ENCODE results near the gene CGB8. TPM values are rescaled to one million over a fixed set of nuclear protein-coding genes. Genes with fewer than 3 reads are reported as not detected.
A peak's percentile ranks its signal among the peaks of the same experiment; 100 is the strongest.
"Not testable (repeated sequence)": the region's sequence is repeated elsewhere in the genome, so short reads cannot be mapped to it uniquely, and the experiment has no call there.

The CGB8 gene
- total RNA-seq, 6 experiments from 2014 or later, result 0.83 to 3.8 (median 3.7) TPM; not detected in 1

DNA sequence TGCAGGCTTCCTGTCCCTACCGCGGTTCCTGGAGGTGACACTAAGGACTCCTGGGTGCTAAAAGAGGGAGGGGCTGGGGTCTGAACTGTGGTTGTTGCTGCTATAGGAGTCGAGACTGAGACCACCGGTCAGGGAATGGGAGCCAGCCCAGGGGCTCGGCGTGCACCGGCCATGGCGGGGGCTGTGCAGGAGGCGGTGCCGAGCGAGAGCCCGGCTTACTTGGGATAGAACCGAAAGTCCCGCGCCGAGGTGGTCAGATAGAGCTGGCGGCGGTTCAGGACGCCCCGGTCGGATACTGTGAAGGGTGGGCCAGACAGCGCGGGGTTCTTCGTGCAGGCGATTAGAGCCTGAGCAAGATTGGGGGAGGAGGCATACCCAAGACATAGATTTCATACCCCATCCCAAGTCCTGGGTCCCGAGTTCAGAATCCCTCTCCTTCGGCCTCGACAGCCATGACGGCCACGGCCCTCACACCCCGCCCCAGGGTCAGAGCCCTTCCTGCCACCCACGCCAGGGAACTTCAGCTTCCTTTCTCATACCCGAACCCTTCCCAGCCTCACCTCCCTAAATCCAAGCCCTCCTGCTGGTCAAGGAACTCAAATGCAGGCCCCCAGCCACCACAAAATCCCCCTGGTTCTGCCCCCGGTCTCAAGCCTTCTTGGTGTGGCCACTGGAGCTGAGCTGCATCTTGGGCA lies 8.1 kb upstream of the CGB8 start:
- Mint-ChIP-seq H3K27ac (peak overlapping the region; percentile 81), H3K4me1 (ENCODE audit: low read depth) (peaks cover 28% of the 10 kb centered on the region), H3K36me3 (ENCODE audit: low read depth) (peaks cover 10% of the 10 kb centered on the region), H3K4me3 (peak overlapping the region; percentile 90)
- not testable (repeated sequence) for DNase-seq; H3K9me3 Mint-ChIP-seq; H3K27me3 Mint-ChIP-seq (ENCODE audit: insufficient read depth)
- TF ChIP-seq, protein P1, sequence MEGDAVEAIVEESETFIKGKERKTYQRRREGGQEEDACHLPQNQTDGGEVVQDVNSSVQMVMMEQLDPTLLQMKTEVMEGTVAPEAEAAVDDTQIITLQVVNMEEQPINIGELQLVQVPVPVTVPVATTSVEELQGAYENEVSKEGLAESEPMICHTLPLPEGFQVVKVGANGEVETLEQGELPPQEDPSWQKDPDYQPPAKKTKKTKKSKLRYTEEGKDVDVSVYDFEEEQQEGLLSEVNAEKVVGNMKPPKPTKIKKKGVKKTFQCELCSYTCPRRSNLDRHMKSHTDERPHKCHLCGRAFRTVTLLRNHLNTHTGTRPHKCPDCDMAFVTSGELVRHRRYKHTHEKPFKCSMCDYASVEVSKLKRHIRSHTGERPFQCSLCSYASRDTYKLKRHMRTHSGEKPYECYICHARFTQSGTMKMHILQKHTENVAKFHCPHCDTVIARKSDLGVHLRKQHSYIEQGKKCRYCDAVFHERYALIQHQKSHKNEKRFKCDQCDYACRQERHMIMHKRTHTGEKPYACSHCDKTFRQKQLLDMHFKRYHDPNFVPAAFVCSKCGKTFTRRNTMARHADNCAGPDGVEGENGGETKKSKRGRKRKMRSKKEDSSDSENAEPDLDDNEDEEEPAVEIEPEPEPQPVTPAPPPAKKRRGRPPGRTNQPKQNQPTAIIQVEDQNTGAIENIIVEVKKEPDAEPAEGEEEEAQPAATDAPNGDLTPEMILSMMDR (IDR thresholded peaks at IDR 0.05), result peak; percentile 16; the same call in 1 of the 2 replicates

DNA sequence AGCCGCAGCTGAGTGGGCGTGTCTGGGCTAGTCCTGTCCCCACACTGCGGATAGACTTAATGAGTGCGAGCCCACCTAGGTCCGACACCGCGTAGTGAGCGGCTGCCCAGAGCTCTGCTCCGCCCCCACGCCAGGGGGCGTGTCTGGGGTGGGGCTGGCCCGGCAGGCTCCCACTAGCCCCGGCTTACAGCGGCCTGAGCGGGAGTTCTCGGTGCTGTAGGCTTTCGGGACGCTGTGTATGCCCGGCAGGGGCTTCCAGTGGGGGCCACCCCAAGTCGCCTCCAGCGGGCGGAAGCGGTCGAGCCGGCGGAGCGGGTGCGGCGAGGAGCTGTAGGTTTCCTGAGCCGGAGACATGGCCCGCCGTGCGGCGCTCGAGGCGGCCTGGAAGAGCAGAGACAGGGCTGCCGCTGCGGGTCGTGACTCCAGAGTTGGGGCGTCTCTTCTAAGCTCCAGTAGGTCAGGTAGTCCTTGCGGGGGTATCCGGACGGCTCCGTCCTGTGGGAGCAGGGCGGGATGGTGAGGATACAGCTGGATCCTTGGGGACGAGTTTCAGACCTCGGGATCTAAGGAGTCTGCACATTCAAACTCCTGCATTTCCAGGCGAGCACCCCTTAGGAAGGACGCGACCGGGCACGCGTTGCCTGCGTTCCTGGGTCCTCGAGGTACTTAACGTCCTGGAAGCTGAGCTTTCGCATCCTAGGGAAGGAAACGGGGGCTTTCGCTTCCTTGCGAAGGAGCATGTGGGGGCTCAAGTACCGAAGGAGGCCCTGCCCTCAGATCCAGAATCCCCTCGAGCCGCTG lies 7.4 kb upstream of the CGB8 start:
- Mint-ChIP-seq H3K9me3 (no peaks in the 10 kb centered on the region), H3K36me3 (ENCODE audit: low read depth) (peaks cover 10% of the 10 kb centered on the region), H3K4me1 (ENCODE audit: low read depth) (peaks cover 28% of the 10 kb centered on the region), H3K4me3 (peak overlapping the region; percentile 90), H3K27ac (peak overlapping the region; percentile 81), H3K27me3 (ENCODE audit: insufficient read depth) (peaks cover 3% of the 10 kb centered on the region)
- TF ChIP-seq, protein P1 (IDR thresholded peaks at IDR 0.05), result peak; percentile 67
- no peak for DNase-seq

DNA sequence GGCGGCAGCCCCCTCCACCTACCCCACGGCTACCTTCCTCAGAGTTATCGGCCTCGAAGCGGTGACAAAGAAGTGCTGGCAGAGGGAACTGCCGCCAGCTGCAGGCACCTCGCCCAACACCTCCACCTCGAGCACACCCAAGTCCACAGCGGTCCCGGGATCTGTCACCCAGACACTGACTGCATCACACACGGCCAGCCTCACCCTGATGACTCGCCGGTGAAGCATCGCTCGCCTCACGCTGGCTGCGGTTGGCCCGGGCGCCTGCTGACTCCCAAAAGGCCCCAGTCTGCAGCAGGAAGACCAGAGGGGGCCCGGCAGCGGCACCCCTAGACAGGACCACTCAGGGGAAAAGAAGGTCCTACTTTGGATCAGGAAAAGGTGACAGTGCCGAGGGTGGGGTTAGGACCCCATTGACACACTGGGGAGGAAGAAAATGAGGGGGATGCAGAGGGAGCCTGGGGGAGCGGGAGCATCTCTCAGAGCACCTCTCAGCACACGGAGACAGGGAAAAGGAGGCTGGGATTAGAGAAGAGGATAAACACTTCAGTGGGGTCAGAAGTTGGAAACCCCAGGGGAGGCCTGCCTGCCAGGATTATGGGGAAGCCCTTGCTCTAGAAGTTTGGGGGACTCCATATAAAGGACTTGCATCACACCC lies 1.6 kb upstream of the CGB8 start:
- DNase-seq, result peak; percentile 74
- H3K36me3 Mint-ChIP-seq (ENCODE audit: low read depth); H3K27me3 Mint-ChIP-seq (ENCODE audit: insufficient read depth); H3K9me3 Mint-ChIP-seq: not testable (repeated sequence)
- H3K27ac Mint-ChIP-seq, result peak overlapping the region; percentile 98
- H3K4me3 Mint-ChIP-seq, result peak overlapping the region; percentile 79
- peaks cover 19% of the 10 kb centered on the region for H3K4me1 Mint-ChIP-seq (ENCODE audit: low read depth)

DNA sequence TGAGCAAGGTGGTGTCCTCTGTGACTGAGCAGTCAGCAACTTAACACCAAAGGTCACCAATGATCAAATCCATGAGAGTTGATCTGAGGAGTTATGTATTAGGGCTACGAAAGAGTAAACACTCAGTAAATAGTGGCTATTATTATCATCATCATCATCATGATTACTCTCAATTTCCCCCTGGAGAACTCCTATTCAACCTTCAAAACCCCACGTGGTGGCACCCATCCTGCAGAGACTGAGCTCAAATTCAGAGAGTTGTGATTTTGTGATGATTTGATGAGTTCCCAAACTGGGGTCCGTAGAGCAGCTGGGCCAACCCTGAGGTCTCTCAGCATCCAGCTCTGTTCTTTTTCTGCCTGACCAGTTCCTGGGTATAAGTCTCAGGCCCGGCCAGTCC lies 923 bp upstream of the CGB8 start:
- H3K27me3 Mint-ChIP-seq (ENCODE audit: insufficient read depth); H3K9me3 Mint-ChIP-seq; DNase-seq; H3K36me3 Mint-ChIP-seq (ENCODE audit: low read depth): not testable (repeated sequence)
- Mint-ChIP-seq H3K27ac (peak overlapping the region; percentile 98; the same call in 1 of the 2 replicates), H3K4me3 (peak overlapping the region; percentile 79; the same call in 1 of the 2 replicates), H3K4me1 (ENCODE audit: low read depth) (peaks cover 19% of the 10 kb centered on the region)

DNA sequence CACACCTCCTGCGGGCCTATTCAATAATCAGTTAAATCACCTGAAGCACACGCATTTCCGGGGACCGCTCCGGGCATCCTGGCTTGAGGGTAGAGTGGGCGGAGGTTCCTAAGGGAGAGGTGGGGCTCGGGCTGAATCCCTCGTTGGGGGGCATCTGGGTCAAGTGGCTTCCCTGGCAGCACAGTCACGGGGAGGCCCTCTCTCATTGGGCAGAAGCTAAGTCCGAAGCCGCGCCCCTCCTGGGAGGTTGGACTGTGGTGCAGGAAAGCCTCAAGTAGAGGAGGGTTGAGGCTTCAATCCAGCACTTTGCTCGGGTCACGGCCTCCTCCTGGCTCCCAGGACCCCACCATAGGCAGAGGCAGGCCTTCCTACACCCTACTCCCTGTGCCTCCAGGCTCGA lies 5.4 kb downstream of the CGB8 start, which contains the start of gene CGB5:
Gene CGB5, plus strand, starts transcription at position 301 of the 400 bp plus-strand sequence. CDS start 362 bp downstream, outside the sequence.
- not testable (repeated sequence) for H3K36me3 Mint-ChIP-seq (ENCODE audit: low read depth); H3K27me3 Mint-ChIP-seq (ENCODE audit: insufficient read depth); H3K27ac Mint-ChIP-seq; DNase-seq; H3K4me3 Mint-ChIP-seq; H3K9me3 Mint-ChIP-seq
- peaks cover 23% of the 10 kb centered on the region for H3K4me1 Mint-ChIP-seq (ENCODE audit: low read depth)

DNA sequence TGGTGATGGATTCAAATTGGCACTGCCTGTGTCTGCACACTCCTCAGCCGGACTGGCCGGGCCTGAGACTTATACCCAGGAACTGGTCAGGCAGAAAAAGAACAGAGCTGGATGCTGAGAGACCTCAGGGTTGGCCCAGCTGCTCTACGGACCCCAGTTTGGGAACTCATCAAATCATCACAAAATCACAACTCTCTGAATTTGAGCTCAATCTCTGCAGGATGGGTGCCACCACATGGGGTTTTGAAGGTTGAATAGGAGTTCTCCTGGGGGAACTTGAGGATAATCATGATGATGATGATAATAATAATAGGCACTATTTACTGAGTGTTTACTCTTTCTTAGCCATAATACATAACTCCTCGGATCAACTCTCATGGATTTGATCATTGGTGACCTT lies 6.2 kb downstream of the CGB8 start:
- not testable (repeated sequence) for H3K27ac Mint-ChIP-seq; DNase-seq; H3K36me3 Mint-ChIP-seq (ENCODE audit: low read depth); H3K4me3 Mint-ChIP-seq; H3K9me3 Mint-ChIP-seq; H3K27me3 Mint-ChIP-seq (ENCODE audit: insufficient read depth)
- peaks cover 31% of the 10 kb centered on the region for H3K4me1 Mint-ChIP-seq (ENCODE audit: low read depth)

DNA sequence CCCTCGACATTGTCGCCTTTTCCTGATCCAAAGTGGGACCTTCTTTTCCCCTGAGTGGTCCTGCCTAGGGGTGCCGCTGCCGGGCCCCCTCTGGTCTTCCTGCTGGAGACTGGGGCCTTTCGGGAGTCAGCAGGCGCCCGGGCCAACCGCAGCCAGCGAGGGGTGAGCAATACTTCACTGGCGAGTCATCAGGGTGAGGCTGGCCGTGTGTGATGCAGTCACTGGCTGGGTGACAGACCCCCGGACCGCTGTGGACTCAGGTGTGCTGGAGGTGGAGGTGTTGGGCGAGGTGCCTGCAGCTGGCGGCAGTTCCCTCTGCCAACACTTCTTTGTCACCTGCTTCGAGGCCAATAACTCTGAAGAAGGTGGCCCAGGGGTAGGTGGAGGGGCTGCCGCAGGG lies 6.7 kb downstream of the CGB8 start:
- no peak for DNase-seq
- H3K4me3 Mint-ChIP-seq, result peak overlapping the region; percentile 52; the same call in 1 of the 2 replicates

DNA sequence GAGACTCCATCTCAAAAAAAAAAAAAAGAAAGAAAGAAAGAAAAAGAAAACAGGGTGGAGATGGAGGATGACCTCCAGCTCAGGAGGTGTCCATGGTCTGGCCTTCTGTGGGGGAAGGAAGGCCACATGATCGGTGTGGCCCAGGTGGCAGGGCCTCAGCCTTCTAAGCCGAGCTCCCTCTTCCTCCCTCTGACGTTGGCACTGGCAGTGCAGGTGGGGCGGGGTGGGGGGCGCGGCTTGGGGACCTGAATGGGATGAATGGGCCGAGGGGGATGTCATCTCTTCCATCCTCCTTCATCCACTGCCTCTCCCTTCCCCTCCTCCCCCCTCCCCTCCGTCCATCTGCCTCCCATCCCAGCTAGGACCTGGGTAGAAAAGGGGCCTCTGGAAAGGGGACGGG lies 9.2 kb downstream of the CGB8 start:
- DNase-seq; H3K27ac Mint-ChIP-seq; H3K36me3 Mint-ChIP-seq (ENCODE audit: low read depth); H3K9me3 Mint-ChIP-seq; H3K27me3 Mint-ChIP-seq (ENCODE audit: insufficient read depth); H3K4me3 Mint-ChIP-seq: not testable (repeated sequence)
- H3K4me1 Mint-ChIP-seq (ENCODE audit: low read depth), result peaks cover 31% of the 10 kb centered on the region

More for the DNA sequence above, 6.7 kb downstream of the CGB8 start:
- TF ChIP-seq, protein P1 (IDR thresholded peaks at IDR 0.05), result no peak
- H3K4me1 Mint-ChIP-seq (ENCODE audit: low read depth), result peaks cover 31% of the 10 kb centered on the region
- no peaks in the 10 kb centered on the region for H3K36me3 Mint-ChIP-seq (ENCODE audit: low read depth)
- H3K27ac Mint-ChIP-seq, result peak overlapping the region; percentile 78
- no peaks in the 10 kb centered on the region for H3K9me3 Mint-ChIP-seq
- H3K27me3 Mint-ChIP-seq (ENCODE audit: insufficient read depth), result peaks cover 7% of the 10 kb centered on the region

DNA sequence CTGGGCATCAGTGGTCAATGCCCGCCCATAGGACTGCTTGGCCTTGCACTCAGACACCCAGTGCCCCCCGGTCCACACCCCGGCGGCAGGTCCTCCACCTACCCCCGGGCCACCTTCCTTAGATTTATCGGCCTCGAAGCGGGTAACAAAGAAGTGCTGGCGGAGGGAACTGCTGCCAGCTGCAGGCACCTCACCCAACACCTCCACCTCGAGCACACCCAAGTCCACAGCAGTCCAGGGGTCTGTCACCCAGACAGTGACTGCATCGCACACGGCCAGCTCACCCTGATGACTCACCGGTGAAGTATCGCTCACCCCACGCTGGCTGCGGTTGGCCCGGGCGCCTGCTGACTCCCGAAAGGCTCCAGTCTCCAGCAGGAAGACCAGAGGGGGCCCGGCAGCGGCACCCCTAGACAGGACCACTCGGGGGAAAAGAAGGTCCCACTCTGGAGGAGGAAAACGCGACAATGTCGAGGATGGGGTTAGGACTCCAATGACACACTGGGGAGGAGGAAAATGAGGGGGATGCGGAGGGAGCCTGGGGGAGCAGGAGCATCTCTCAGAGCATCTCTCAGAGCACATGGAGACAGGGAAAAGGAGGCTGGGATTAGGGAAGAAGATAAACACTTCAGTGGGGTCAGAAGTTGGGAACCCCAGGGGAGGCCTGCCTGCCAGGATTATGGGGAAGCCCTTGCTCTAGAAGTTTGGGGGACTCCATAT lies 10.2 kb downstream of the CGB8 start:
- peak overlapping the region; percentile 78 for H3K4me3 Mint-ChIP-seq
- H3K4me1 Mint-ChIP-seq (ENCODE audit: low read depth), result peaks cover 31% of the 10 kb centered on the region
- peak overlapping the region; percentile 97 for H3K27ac Mint-ChIP-seq
- DNase-seq, result peak; percentile 70
- H3K9me3 Mint-ChIP-seq; H3K27me3 Mint-ChIP-seq (ENCODE audit: insufficient read depth); H3K36me3 Mint-ChIP-seq (ENCODE audit: low read depth): not testable (repeated sequence)

DNA sequence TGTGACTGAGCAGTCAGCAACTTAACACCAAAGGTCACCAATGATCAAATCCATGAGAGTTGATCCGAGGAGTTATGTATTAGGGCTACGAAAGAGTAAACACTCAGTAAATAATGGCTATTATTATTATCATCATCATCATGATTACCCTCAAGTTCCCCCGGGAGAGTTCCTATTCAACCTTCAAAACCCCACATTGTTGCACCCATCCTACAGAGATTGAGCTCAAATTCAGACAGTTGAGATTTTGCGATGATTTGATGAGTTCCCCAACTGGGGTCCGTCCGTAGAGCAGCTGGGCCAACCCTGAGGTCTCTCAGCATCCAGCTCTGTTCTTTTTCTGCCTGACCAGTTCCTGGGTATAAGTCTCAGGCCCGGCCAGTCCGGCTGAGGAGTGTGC lies 10.8 kb downstream of the CGB8 start:
- H3K4me1 Mint-ChIP-seq (ENCODE audit: low read depth), result peaks cover 30% of the 10 kb centered on the region
- not testable (repeated sequence) for H3K9me3 Mint-ChIP-seq; H3K27me3 Mint-ChIP-seq (ENCODE audit: insufficient read depth); H3K4me3 Mint-ChIP-seq; DNase-seq; H3K36me3 Mint-ChIP-seq (ENCODE audit: low read depth)
- H3K27ac Mint-ChIP-seq, result peak overlapping the region; percentile 97; the same call in 1 of the 2 replicates
